ENCODE results near the gene DCXR.

DNA sequence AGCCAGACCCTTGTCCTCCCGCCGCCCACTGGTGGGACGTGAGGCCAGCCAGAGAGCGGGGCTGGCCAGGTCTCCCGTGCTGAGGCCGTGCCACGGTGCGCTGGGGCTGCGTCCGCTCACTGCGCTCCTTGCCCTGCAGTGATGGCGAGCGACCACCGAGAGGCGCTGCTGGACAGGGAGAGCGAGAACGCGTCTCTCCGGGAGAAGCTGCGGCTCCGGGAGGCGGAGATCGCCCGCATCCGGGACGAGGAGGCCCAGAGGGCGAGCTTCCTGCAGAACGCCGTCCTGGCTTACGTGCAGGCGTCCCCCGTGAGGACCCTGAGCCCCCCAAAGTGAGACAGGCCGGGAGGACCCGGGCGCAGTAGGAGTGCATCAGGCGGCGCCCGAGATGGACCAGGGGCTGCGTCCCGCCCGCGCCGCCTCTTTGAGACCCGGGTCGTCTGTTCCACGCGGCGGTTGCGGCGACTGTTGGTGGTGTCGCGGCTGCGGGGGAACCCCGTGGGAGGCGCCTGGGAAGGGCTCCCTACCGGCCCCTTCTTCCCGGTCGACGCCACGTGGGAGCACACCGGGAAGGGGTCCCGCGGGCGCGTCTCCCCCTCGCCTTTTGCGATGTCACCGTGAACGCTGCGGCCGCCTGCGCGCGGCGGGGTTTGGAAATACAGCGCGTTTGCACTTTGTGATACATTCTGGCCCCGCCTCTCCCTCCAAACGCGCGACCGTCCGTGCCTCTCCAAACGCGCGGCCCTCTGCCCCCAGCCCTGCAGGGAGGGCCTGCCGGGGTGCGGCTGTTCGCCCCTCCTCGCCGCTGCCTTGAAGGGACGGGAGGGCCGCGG, 6.8 kb downstream of the DCXR start:
- TF ChIP-seq POLR2AphosphoS5 (IDR thresholded peaks at IDR 0.05; ENCODE audit: low read depth) (no peak), CTCF (conservative IDR thresholded peaks at IDR 0.05; ENCODE audit: low read depth in 2 of 2) (peak; percentile 55 to 97), EZH2 (IDR thresholded peaks at IDR 0.05; ENCODE audit: low read depth, unreplicated experiment) (no peak), CREB1 (CRISPR knock-in tag; IDR thresholded peaks at IDR 0.05; ENCODE audit: low read depth) (0 out of 2 replicates have a peak, but pooled peaks have one; percentile 39), STAT1 (IDR thresholded peaks at IDR 0.05; ENCODE audit: unreplicated experiment) (no peak), NANOG (IDR thresholded peaks at IDR 0.05; ENCODE audit: borderline replicate concordance) (no peak), EZH2phosphoT487 (IDR thresholded peaks at IDR 0.05; ENCODE audit: unreplicated experiment) (no peak)

Data from GM23338 (cell line).